CD14-positive monocyte (primary cell): ENCODE data around the gene DNAJA4. TPM values are rescaled to one million over a fixed set of nuclear protein-coding genes. Genes with fewer than 3 reads are reported as not detected.

Experiments used
- DNase-seq, 3 donors: peaks; one replicate each; pipeline ENCODE4 v3.0.0-alpha.2; 2011 to 2022
- H2AFZ ChIP-seq: 2 replicates; pipeline ENCODE4 v1.6.0; 2012; ENCODE audit warnings: mild to moderate bottlenecking, low read depth, low read length, inconsistent platforms; ENCODE audit not compliant: insufficient read depth, poor library complexity, severe bottlenecking
- H3K27ac ChIP-seq, 2 donors: 1 replicate in 1 of 2; 2 replicates in 1 of 2; pipeline ENCODE4 v1.5.1; 2012 to 2013; ENCODE audit warnings: low read length in 2 of 2, control low read depth in 1 of 2, inconsistent platforms in 1 of 2, low read depth in 1 of 2, mild to moderate bottlenecking in 1 of 2
- H3K27me3 ChIP-seq, 2 donors: one replicate each; pipeline versions ENCODE4 v1.6.0 to v1.6.1; 2011 to 2013; ENCODE audit warnings: low read length in 2 of 2; ENCODE audit not compliant: control insufficient read depth in 2 of 2, insufficient read depth in 2 of 2
- H3K36me3 ChIP-seq, 2 donors: replicated peaks in 1 of 2; 1 replicate in 1 of 2; 2 replicates in 1 of 2; pipeline versions ENCODE4 v1.5.1 to v1.6.1; 2012 to 2013; ENCODE audit warnings: low read length in 2 of 2, control low read depth in 1 of 2, inconsistent platforms in 1 of 2, mild to moderate bottlenecking in 1 of 2; ENCODE audit not compliant: insufficient read depth in 2 of 2, control insufficient read depth in 1 of 2
- H3K4me1 ChIP-seq, 2 donors: 1 replicate in 1 of 2; 2 replicates in 1 of 2; pipeline versions ENCODE4 v1.5.1 to v1.6.1; 2012 to 2013; ENCODE audit warnings: low read length in 2 of 2, control low read depth in 1 of 2, inconsistent platforms in 1 of 2, mild to moderate bottlenecking in 1 of 2, moderate library complexity in 1 of 2; ENCODE audit not compliant: insufficient read depth in 2 of 2, control insufficient read depth in 1 of 2
- H3K4me2 ChIP-seq: replicated peaks from 2 replicates; pipeline ENCODE3; 2012; ENCODE audit warnings: low read length, moderate library complexity, mild to moderate bottlenecking; ENCODE audit not compliant: poor library complexity, severe bottlenecking; ENCODE audit errors: extremely low read depth
- H3K4me3 ChIP-seq, 3 experiments: fragments of 200-600 bp in 1 of 3; sonication (generic) in 1 of 3; replicated peaks in 1 of 3; 1 replicate in 2 of 3; 2 replicates in 1 of 3; pipeline ENCODE4 v1.5.1; 2011 to 2013; ENCODE audit warnings: low read length in 3 of 3, mild to moderate bottlenecking in 3 of 3, control low read depth in 2 of 3, low read depth in 2 of 3, inconsistent platforms in 1 of 3, moderate library complexity in 1 of 3
- H3K79me2 ChIP-seq: 2 replicates; pipeline ENCODE4 v1.6.0; 2012; ENCODE audit warnings: mild to moderate bottlenecking, control low read depth, inconsistent platforms, low read length, moderate library complexity; ENCODE audit not compliant: insufficient read depth
- H3K9ac ChIP-seq: 2 replicates; pipeline ENCODE4 v1.6.0; 2017; ENCODE audit warnings: low read length, mild to moderate bottlenecking; ENCODE audit not compliant: insufficient read depth, poor library complexity, severe bottlenecking
- H3K9me3 ChIP-seq, 2 donors: replicated peaks in 1 of 2; 1 replicate in 1 of 2; 2 replicates in 1 of 2; pipeline versions ENCODE4 v1.5.1 to v1.6.1; 2012 to 2013; ENCODE audit warnings: low read length in 2 of 2, control low read depth in 1 of 2; ENCODE audit not compliant: control insufficient read depth in 1 of 2, insufficient read depth in 1 of 2
- H4K20me1 ChIP-seq: 2 replicates; pipeline ENCODE4 v1.6.0; 2012; ENCODE audit warnings: mild to moderate bottlenecking, low read length, control low read depth, moderate library complexity; ENCODE audit not compliant: insufficient read depth
- H3K27ac Mint-ChIP-seq, 7 donors: one replicate each; pipeline ENCODE4 v1.8.0; 2020; ENCODE audit warnings: mild to moderate bottlenecking in 7 of 7, mixed read lengths in 7 of 7, moderate library complexity in 6 of 7, inconsistent platforms in 2 of 7
- H3K27me3 Mint-ChIP-seq, 3 donors: one replicate each; pipeline ENCODE4 v1.8.0; 2021 to 2022; ENCODE audit warnings: low read depth in 3 of 3, mild to moderate bottlenecking in 3 of 3, mixed read lengths in 3 of 3, moderate library complexity in 3 of 3, inconsistent platforms in 1 of 3
- H3K36me3 Mint-ChIP-seq, 2 donors: one replicate each; pipeline ENCODE4 v1.8.0; 2020; ENCODE audit warnings: mixed read lengths in 2 of 2, inconsistent platforms in 1 of 2, mild to moderate bottlenecking in 1 of 2
- H3K4me1 Mint-ChIP-seq: one replicate; pipeline ENCODE4 v1.8.0; 2020; ENCODE audit warnings: mild to moderate bottlenecking, mixed read lengths
- H3K4me3 Mint-ChIP-seq, 2 donors: one replicate each; pipeline ENCODE4 v1.8.0; 2020; ENCODE audit warnings: mild to moderate bottlenecking in 2 of 2, mixed read lengths in 2 of 2, moderate library complexity in 1 of 2
- H3K9me3 Mint-ChIP-seq, 7 donors: one replicate each; pipeline ENCODE4 v1.8.0; 2020 to 2022; ENCODE audit warnings: mixed read lengths in 7 of 7, mild to moderate bottlenecking in 6 of 7, moderate library complexity in 6 of 7, inconsistent platforms in 2 of 7
- CTCF ChIP-seq: fragments of 200-600 bp; IDR thresholded peaks from one replicate; pipeline ENCODE4 v1.8.0; 2022; ENCODE audit warnings: antibody characterized with exemption, mild to moderate bottlenecking
- WGBS: methylation state at CpG from one replicate; pipeline ENCODE4 v1.1.5; 2013; ENCODE audit warnings: missing lambda C conversion rate; ENCODE audit not compliant: insufficient coverage; 5-methylcytosine and 5-hydroxymethylcytosine counted together
- intact Hi-C, 2 donors: fragments of 100-400 bp; cut with micrococcal nuclease; formaldehyde crosslinking; loops; one replicate each; pipeline versions ENCODE4 v1.15.0 to v1.15.1; 2023
- polyA plus RNA-seq, 3 donors: library from polyadenylated mRNA; depleted of rRNA in 1 of 3; unstranded in 2 of 3; stranded (reverse) in 1 of 3; fragments of 300-500 nt in 2 of 3; fragments of >200 nt in 1 of 3; fragmentation: Illumina TruSeq in 2 of 3; gene quantifications; 1 replicate in 2 of 3; 2 replicates in 1 of 3; pipeline ENCODE4 v1.2.3, GENCODE V29; 2012 to 2021

Gene DNAJA4
- polyA plus RNA-seq, 3 donors, result 2.4 to 20.9 (median 2.5) TPM

GRCh38 chr15:78247911-78248310 lies 16.5 kb upstream of the DNAJA4 start:
- H4K20me1 ChIP-seq, result no peaks in the 10 kb centered on the region
- Mint-ChIP-seq H3K36me3 (no peaks in the 10 kb centered on the region), H3K4me1 (no peaks in the 10 kb centered on the region), H3K9me3 (peaks cover 0 to 2% (median 0%) of the 10 kb centered on the region in 7 donors), H3K4me3 (no peak overlapping the region), H3K27ac (no peak overlapping the region), H3K27me3 (peaks cover 0 to 3% (median 0%) of the 10 kb centered on the region in 3 donors)
- TF ChIP-seq CTCF, result no peak
- no peaks in the 10 kb centered on the region for H3K4me1 ChIP-seq
- no peaks in the 10 kb centered on the region for H3K36me3 ChIP-seq
- no peaks in the 10 kb centered on the region for H3K27me3 ChIP-seq
- H3K27ac ChIP-seq, result no peak overlapping the region
- H3K9me3 ChIP-seq, result no peaks in the 10 kb centered on the region
- DNase-seq, result no peak
- no peak overlapping the region for H3K4me2 ChIP-seq
- H2AFZ ChIP-seq, result no peak overlapping the region
- H3K9ac ChIP-seq, result no peak overlapping the region
- intact Hi-C loops, result no loop called here
- H3K79me2 ChIP-seq, result no peaks in the 10 kb centered on the region
- no peak overlapping the region for H3K4me3 ChIP-seq
- no CpG with 5 or more reads among the region's 1 CpG for WGBS

GRCh38 chr15:78249131-78249530 lies 15.2 kb upstream of the DNAJA4 start:
- Mint-ChIP-seq H3K27ac (no peak overlapping the region), H3K27me3 (peaks cover 0 to 3% (median 0%) of the 10 kb centered on the region in 3 donors), H3K4me1 (no peaks in the 10 kb centered on the region), H3K9me3 (peaks cover 0 to 2% (median 0%) of the 10 kb centered on the region in 7 donors), H3K36me3 (no peaks in the 10 kb centered on the region), H3K4me3 (no peak overlapping the region)
- no peak for DNase-seq
- Histone ChIP-seq H3K27ac (no peak overlapping the region), H3K9ac (no peak overlapping the region), H3K4me2 (no peak overlapping the region), H3K4me1 (no peaks in the 10 kb centered on the region), H3K4me3 (no peak overlapping the region), H3K27me3 (no peaks in the 10 kb centered on the region), H2AFZ (no peak overlapping the region), H3K9me3 (no peaks in the 10 kb centered on the region), H3K36me3 (no peaks in the 10 kb centered on the region), H3K79me2 (no peaks in the 10 kb centered on the region), H4K20me1 (no peaks in the 10 kb centered on the region)
- intact Hi-C loops, result no loop called here
- TF ChIP-seq CTCF, result no peak
- WGBS, result 83% methylated on average over 2 of the region's 5 CpGs
